H1 (cell line): Measurements from ENCODE around the gene TOM1L2. TPM values are rescaled to one million over a fixed set of nuclear protein-coding genes. Genes with fewer than 3 reads are reported as not detected.

Experiments
- CTCF ChIA-PET: fragments of 300-600 bp; sonication (Branson Sonifier 250); formaldehyde crosslinking; loops from one replicate; lab custom pipeline; 2021; ENCODE audit not compliant: partially characterized antibody; lab: Charles Lee
- POLR2A ChIA-PET: fragments of 300-600 bp; sonication (Branson Sonifier 250); formaldehyde crosslinking; loops from one replicate; lab custom pipeline; 2021; ENCODE audit warnings: inconsistent platforms; ENCODE audit not compliant: partially characterized antibody; lab: Charles Lee
- DNase-seq, 2 experiments: peaks; one replicate each; pipeline versions ENCODE4 v3.0.0 to v3.0.0-alpha.2; 2010 to 2022; ENCODE audit warnings: low spot score in 2 of 2, low read depth in 1 of 2, mixed read lengths in 1 of 2
- FAIRE-seq: peaks from 2 replicates; lab custom pipeline; 2011; peaks lifted over from hg19 to GRCh38; lab: Jason Lieb, UNC
- H2AFZ ChIP-seq: 2 replicates; pipeline ENCODE4 v1.8.1; 2012; ENCODE audit warnings: low read length, inconsistent platforms
- H2AK5ac ChIP-seq: 2 replicates; pipeline ENCODE4 v1.6.1; 2013; ENCODE audit warnings: low read depth, low read length
- H2BK120ac ChIP-seq: replicated peaks from 2 replicates; pipeline ENCODE3; 2013; ENCODE audit warnings: low read depth, low read length, inconsistent platforms
- H2BK12ac ChIP-seq: 2 replicates; pipeline ENCODE4 v1.6.1; 2013; ENCODE audit warnings: low read depth, low read length
- H2BK15ac ChIP-seq: 2 replicates; pipeline ENCODE4 v1.6.1; 2013; ENCODE audit warnings: low read length
- H2BK20ac ChIP-seq: 2 replicates; pipeline ENCODE4 v1.6.1; 2013; ENCODE audit warnings: low read length
- H2BK5ac ChIP-seq: 2 replicates; pipeline ENCODE4 v1.6.1; 2013; ENCODE audit warnings: low read depth, low read length
- H3K14ac ChIP-seq: 2 replicates; pipeline ENCODE4 v1.6.1; 2013; ENCODE audit warnings: inconsistent platforms; ENCODE audit not compliant: insufficient read length
- H3K18ac ChIP-seq: 2 replicates; pipeline ENCODE4 v1.6.1; 2013; ENCODE audit warnings: low read length; ENCODE audit errors: extremely low read depth
- H3K23ac ChIP-seq: 2 replicates; pipeline ENCODE4 v1.6.1; 2013; ENCODE audit warnings: inconsistent platforms; ENCODE audit not compliant: insufficient read length
- H3K23me2 ChIP-seq: 2 replicates; pipeline ENCODE4 v1.6.1; 2013; ENCODE audit warnings: low read depth, low read length
- H3K27ac ChIP-seq: 2 replicates; pipeline ENCODE4 v1.6.1; 2011; ENCODE audit warnings: low read depth, low read length, inconsistent platforms
- H3K27me3 ChIP-seq, 4 experiments: replicated peaks in 1 of 4; 1 replicate in 1 of 4; 2 replicates in 3 of 4; pipeline versions ENCODE4 v1.6.1 to v1.8.1; 2011 to 2013; ENCODE audit warnings: low read length in 3 of 4, mild to moderate bottlenecking in 3 of 4, inconsistent platforms in 2 of 4, mixed read lengths in 2 of 4, moderate library complexity in 1 of 4; ENCODE audit not compliant: control insufficient read depth in 3 of 4, insufficient read depth in 3 of 4; ENCODE audit errors: extremely low read depth in 1 of 4
- H3K36me3 ChIP-seq, 4 experiments: 2 replicates each; pipeline versions ENCODE4 v1.6.1 to v1.8.1; 2011 to 2013; ENCODE audit warnings: mild to moderate bottlenecking in 4 of 4, low read length in 3 of 4, moderate library complexity in 2 of 4, control low read depth in 1 of 4, inconsistent platforms in 1 of 4; ENCODE audit not compliant: insufficient read depth in 4 of 4, control insufficient read depth in 2 of 4
- H3K4ac ChIP-seq: replicated peaks from 2 replicates; pipeline ENCODE3; 2013; ENCODE audit warnings: low read length, low read depth, mixed read lengths, inconsistent platforms; ENCODE audit not compliant: insufficient read length
- H3K4me1 ChIP-seq, 4 experiments: replicated peaks in 1 of 4; 1 replicate in 1 of 4; 2 replicates in 3 of 4; pipeline versions ENCODE4 v1.6.1 to v1.8.1; 2011 to 2013; ENCODE audit warnings: low read length in 3 of 4, inconsistent platforms in 2 of 4, mixed read lengths in 1 of 4; ENCODE audit not compliant: insufficient read depth in 4 of 4, control insufficient read depth in 3 of 4
- H3K4me2 ChIP-seq, 2 experiments: 2 replicates each; pipeline versions ENCODE4 v1.6.1 to v1.8.1; 2011 to 2013; ENCODE audit warnings: low read depth in 2 of 2, low read length in 2 of 2, control low read depth in 1 of 2, inconsistent platforms in 1 of 2, mild to moderate bottlenecking in 1 of 2; ENCODE audit not compliant: insufficient read depth in 1 of 2
- H3K4me3 ChIP-seq, 4 experiments: fragments of 200-600, 300-600 bp in 1 of 4; sonication (generic), shearing (Covaris generic), sonication (Bioruptor Twin) in 1 of 4; 2 replicates each; pipeline versions ENCODE4 v1.5.1 to v1.8.1; 2011 to 2016; ENCODE audit warnings: low read length in 4 of 4, low read depth in 3 of 4, control low read depth in 2 of 4, inconsistent platforms in 2 of 4, mild to moderate bottlenecking in 2 of 4, mixed read lengths in 1 of 4, moderate library complexity in 1 of 4; ENCODE audit not compliant: insufficient read depth in 2 of 4; ENCODE audit errors: extremely low read depth in 1 of 4
- H3K56ac ChIP-seq: replicated peaks from 2 replicates; pipeline ENCODE3; 2013; ENCODE audit warnings: low read depth, mild to moderate bottlenecking, mixed read lengths, low read length, inconsistent platforms; ENCODE audit not compliant: insufficient read length
- H3K79me1 ChIP-seq: 2 replicates; pipeline ENCODE4 v1.6.1; 2013; ENCODE audit warnings: low read depth, low read length, control low read depth
- H3K79me2 ChIP-seq, 2 experiments: 2 replicates each; pipeline versions ENCODE4 v1.6.1 to v1.8.1; 2012 to 2013; ENCODE audit warnings: low read length in 2 of 2, mild to moderate bottlenecking in 2 of 2, inconsistent platforms in 1 of 2; ENCODE audit not compliant: insufficient read depth in 2 of 2, control insufficient read depth in 1 of 2
- H3K9ac ChIP-seq, 4 experiments: replicated peaks in 1 of 4; 1 replicate in 1 of 4; 2 replicates in 3 of 4; pipeline versions ENCODE4 v1.6.1 to v1.8.1; 2011 to 2013; ENCODE audit warnings: low read depth in 3 of 4, low read length in 3 of 4, control low read depth in 2 of 4, mild to moderate bottlenecking in 2 of 4, moderate library complexity in 2 of 4, inconsistent platforms in 1 of 4; ENCODE audit errors: extremely low read depth in 1 of 4
- H3K9me3 ChIP-seq, 2 experiments: 2 replicates each; pipeline versions ENCODE4 v1.6.1 to v1.8.1; 2012 to 2013; ENCODE audit warnings: mild to moderate bottlenecking in 2 of 2, moderate library complexity in 2 of 2, control low read depth in 1 of 2, inconsistent platforms in 1 of 2, low read depth in 1 of 2, low read length in 1 of 2, mixed read lengths in 1 of 2; ENCODE audit not compliant: insufficient read depth in 2 of 2
- H4K20me1 ChIP-seq, 2 experiments: replicated peaks in 1 of 2; 2 replicates each; pipeline versions ENCODE3 to v1.8.1; 2011 to 2013; ENCODE audit warnings: inconsistent platforms in 2 of 2, low read length in 2 of 2, mild to moderate bottlenecking in 1 of 2; ENCODE audit not compliant: insufficient read depth in 2 of 2, control insufficient read depth in 1 of 2
- H4K5ac ChIP-seq: 2 replicates; pipeline ENCODE4 v1.6.1; 2013; ENCODE audit warnings: low read length, low read depth, mixed read lengths, inconsistent platforms; ENCODE audit not compliant: insufficient read length
- H4K8ac ChIP-seq: 2 replicates; pipeline ENCODE4 v1.8.0; 2013; ENCODE audit warnings: mild to moderate bottlenecking, moderate library complexity, low read length, inconsistent platforms; ENCODE audit not compliant: insufficient read depth; ENCODE audit errors: extremely low read depth
- H4K91ac ChIP-seq: replicated peaks from 2 replicates; pipeline ENCODE3; 2013; ENCODE audit warnings: low read length, mixed read lengths, inconsistent platforms; ENCODE audit not compliant: insufficient read length
- JUND ChIP-seq: IDR thresholded peaks from 2 replicates; pipeline ENCODE4 v1.6.1; 2011; ENCODE audit warnings: mild to moderate bottlenecking, improper control_type of control experiment, low read length
- POLR2AphosphoS5 ChIP-seq: IDR thresholded peaks from 2 replicates; pipeline ENCODE4 v1.6.1; 2011; ENCODE audit warnings: low read depth, low read length
- RBBP5 ChIP-seq: IDR thresholded peaks from 2 replicates; pipeline ENCODE4 v1.7.1; 2012; ENCODE audit warnings: low read depth, mild to moderate bottlenecking, inconsistent platforms, low read length, moderate library complexity, borderline replicate concordance
- WGBS, 2 experiments: shearing (Covaris generic) in 1 of 2; methylation state at CpG; one replicate each; pipeline versions ENCODE4 v1.1.6 to v1.1.7; 2013 to 2015; ENCODE audit warnings: low lambda C conversion rate in 2 of 2, mixed read lengths in 2 of 2, inconsistent platforms in 1 of 2, low coverage in 1 of 2, missing lambda C conversion rate in 1 of 2; ENCODE audit not compliant: insufficient replicate concordance in 2 of 2, insufficient coverage in 1 of 2, insufficient read length in 1 of 2; ENCODE audit errors: extremely low coverage in 1 of 2, missing lambda C conversion rate in 1 of 2; 5-methylcytosine and 5-hydroxymethylcytosine counted together
- polyA plus RNA-seq, 7 experiments: library from polyadenylated mRNA; depleted of rRNA in 3 of 7; stranded (reverse) in 5 of 7; unstranded in 2 of 7; fragments of >200 nt in 5 of 7; fragments of 200-250 nt in 2 of 7; gene quantifications; 1 replicate in 5 of 7; 2 replicates in 1 of 7; 4 replicates in 1 of 7; pipeline versions ENCODE4 v1.2.1 to v1.2.3, GENCODE V29; 2011 to 2013; ENCODE audit warnings: missing spikeins in 2 of 7, mixed read lengths in 2 of 7
- total RNA-seq: library from RNA; stranded (reverse); fragmentation: NEBNext Ultra II Directional; extraction: Animal tissue kit (Norgen Biotek cat#: 25700); gene quantifications from 2 replicates; pipeline ENCODE4 v1.2.1, GENCODE V29; 2021

TOM1L2 gene
- total and polyA plus RNA-seq, 2 of the 8 experiments (the other 6 are each of a cell fraction or from before 2014, with no cell fraction given), result 2.0 to 3.4 TPM

GRCh38 chr17:17794382-17794781 is 177.8 kb downstream of the TOM1L2 start:
- Histone ChIP-seq H3K9ac (no peak overlapping the region), H3K14ac (no peak overlapping the region), H2BK5ac (no peak overlapping the region), H2BK120ac (no peak overlapping the region), H3K27ac (no peak overlapping the region), H4K5ac (no peak overlapping the region), H3K23me2 (peaks cover 3% of the 10 kb centered on the region; the same call in 1 of the 2 replicates), H3K18ac (no peak overlapping the region), H4K91ac (no peak overlapping the region), H2BK12ac (0 out of 2 replicates have a peak overlapping the region, but pooled peaks have one; percentile 27), H2AFZ (no peak overlapping the region), H2BK15ac (0 out of 2 replicates have a peak overlapping the region, but pooled peaks have one; percentile 88), H3K4me3 (no peak overlapping the region), H3K36me3 (no peaks in the 10 kb centered on the region), H4K8ac (no peak overlapping the region; the same call in 1 of the 2 replicates), H2AK5ac (0 out of 2 replicates have a peak overlapping the region, but pooled peaks have one; percentile 39), H3K27me3 (peaks cover 0 to 28% (median 20%) of the 10 kb centered on the region in 4 experiments; a peak in 6 of 7 replicates), H3K9me3 (no peaks in the 10 kb centered on the region), H3K4me1 (peaks cover 5 to 31% (median 22%) of the 10 kb centered on the region in 4 experiments), H3K79me2 (no peaks in the 10 kb centered on the region), H3K4me2 (no peak overlapping the region), H3K79me1 (no peaks in the 10 kb centered on the region), H3K23ac (no peak overlapping the region), H2BK20ac (no peak overlapping the region), H3K4ac (no peak overlapping the region), H3K56ac (no peak overlapping the region), H4K20me1 (peaks cover 0 to 6% of the 10 kb centered on the region in 2 experiments)
- TF ChIP-seq JUND (no peak), POLR2AphosphoS5 (no peak), RBBP5 (no peak)
- DNase-seq, result no peak
- no peak for FAIRE-seq
- ChIA-PET POLR2A (interaction anchor here (0.8 to 3.6 kb wide), 7 partner anchors 9 to 43 kb away, joined by 3 to 20 read pairs (median 4); no protein-coding TSS in a partner anchor), CTCF (interaction anchor here (0.8 to 3.4 kb wide), 5 partner anchors 10 to 51 kb away, joined by 3 to 13 read pairs (median 3); no protein-coding TSS in a partner anchor)
- WGBS, 2 experiments, result 89% methylated on average over 31 of the region's 31 CpGs; no CpG with 5 or more reads in 1 of the 2 experiments
